ENCODE results near the gene HMGN5.

The HMGN5 gene

DNA sequence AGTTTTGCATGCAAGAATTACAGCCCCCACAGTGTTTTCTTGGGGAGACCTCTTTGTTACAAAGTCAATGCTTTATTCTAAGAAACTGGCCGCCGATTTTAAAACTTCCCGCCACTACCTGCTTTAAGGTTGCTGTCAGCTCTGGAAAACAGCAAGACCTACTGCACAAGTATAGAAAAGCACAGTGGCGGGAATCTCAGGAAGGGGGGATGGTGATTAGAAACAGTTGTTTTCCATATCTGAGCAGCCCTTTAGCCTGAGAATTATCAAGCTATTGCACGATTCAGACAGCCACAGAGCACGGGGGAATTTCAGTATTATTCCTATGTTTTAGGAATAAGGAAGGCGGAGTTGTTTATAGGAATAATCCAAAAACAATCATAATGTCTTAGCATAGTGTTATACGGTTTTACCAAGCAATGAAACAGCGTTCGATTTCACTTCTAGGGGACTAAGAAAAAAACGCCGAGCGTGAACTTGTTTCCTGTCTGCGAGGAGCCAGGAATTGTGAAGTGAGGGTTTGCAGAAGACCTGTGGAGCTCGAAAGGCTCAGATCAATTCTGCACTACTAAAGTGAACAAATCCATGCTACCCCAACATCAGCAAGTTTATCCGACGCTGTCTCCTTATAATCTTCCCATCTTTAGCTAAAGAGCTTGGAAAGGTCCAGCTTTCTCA is 81.3 kb downstream of the HMGN5 start:
- DNase-seq, result no peak

DNA sequence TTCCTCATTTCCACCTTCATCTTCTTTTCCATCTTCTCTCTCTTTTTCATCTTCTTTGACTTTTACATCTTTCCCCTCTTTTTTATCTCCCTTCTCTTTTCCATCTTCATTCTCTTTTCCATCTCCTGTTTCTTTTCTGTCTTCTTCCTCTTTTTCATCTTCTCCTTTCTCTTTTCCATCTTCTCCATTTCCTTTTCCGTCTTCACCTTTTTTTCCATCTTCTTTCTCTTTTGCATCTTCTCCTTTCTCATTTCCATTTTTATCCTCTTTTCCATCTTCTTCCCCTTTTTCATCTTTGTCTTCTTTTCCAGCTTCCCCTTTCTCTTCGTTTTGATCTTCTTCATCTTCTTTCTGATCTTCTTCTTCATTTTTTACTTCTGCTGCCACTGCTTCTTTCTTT is 87.0 kb downstream of the HMGN5 start:
- DNase-seq, result no peak

DNA sequence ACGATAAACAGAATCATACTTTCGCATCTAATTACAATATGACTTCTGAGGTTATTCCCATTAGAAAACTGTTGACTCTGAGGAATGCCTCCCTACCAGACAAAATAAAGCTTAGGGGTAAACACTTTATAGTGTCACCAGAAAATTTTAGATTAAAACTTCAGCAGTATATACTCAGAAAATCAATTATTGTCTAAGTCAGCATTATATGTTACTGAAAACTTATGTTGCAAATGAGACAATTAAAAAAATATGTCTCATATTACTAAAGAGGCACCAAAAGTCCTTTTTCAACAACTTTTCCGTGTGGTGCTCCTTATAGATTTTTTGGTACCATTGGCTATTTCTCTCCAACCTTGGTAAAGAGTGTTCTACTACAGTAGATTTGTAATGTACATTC is 91.4 kb downstream of the HMGN5 start:
- no peak for DNase-seq

DNA sequence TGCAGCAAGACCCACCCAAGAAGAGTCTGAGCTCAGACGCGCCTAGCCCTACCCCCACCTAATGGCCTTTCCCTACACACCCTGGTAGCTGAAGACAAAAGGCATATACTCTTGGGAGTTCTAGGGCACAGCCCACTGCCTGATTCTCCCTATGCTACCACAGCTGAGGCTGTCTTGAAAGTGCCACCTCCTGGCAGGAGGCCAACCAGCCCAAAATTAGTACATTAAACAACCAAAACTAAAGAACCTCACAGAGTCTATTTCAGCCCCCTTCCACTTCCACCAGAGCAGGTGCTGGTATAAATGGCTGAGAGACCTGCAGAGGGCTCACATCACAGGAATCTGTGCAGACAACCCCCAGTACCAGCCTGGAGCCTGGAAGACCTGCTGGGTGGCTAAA is 119.1 kb downstream of the HMGN5 start:
- DNase-seq, result no peak

Measured in T-helper 2 cell (primary cell).